GM19438 (cell line): ENCODE data around the gene DNAH11.

Experiments
- ATAC-seq: cut with Tn5 transposase; IDR thresholded peaks from one replicate; pipeline ENCODE4 v1.9.1; 2021; ENCODE audit warnings: low read depth; ENCODE audit not compliant: unreplicated experiment

The DNAH11 gene

DNA sequence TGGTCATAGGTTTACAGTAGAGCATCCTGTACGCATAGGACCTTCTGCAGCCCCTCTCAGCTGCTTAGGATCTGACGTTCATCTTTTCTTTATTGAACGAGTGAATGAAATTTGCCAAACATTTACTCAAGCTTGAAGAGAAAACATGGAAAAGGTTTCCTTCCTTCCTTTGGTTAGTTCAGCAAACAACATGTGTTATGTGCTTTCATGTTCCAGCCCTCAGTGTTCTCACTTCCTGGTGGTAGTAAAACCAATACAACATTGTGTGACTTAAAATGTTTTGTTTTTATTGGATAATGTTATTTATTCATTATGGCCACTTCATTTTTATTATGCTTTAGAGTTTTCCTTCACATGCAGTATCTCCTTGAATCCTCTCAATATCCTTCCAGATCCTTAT, 404.2 kb downstream of the DNAH11 start:
- no peak for ATAC-seq

DNA sequence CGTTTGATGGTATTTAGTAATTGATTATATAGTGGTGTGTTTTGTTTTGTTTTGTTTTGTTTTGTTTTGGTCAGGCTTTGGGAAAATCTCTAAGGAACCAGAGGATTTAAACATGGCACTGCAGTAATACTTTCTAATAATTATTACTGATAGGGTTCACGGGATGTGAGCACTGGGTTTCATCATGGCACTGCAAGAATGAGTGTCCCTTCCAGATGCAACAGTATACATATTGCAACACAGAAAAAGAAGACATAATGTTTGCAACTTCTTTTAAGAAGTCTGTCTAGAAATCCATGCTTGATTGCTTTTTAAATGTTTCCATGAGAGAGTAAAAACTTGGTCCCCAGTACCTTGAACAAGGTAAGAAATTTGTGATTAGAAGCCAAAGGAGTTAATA, 405.1 kb downstream of the DNAH11 start:
- no peak for ATAC-seq

DNA sequence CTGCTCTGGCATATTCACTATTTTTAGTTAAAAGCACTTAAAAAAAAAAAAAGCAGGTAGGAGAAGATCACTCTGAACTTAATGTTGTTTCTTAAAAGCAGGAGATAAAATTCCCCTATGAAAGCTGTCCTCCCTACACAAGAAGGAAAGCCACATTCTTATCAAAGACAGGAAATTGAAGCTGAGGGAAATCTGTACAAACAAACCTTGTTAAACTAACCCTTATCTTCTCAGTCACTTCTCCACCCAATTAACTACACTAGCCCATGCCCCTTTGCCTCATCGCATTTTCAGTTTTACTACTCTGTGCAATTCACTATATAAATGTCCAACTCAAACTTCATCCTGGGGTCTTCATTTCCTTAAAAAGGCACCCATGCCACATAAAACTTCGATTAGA, 405.5 kb downstream of the DNAH11 start:
- no peak for ATAC-seq

DNA sequence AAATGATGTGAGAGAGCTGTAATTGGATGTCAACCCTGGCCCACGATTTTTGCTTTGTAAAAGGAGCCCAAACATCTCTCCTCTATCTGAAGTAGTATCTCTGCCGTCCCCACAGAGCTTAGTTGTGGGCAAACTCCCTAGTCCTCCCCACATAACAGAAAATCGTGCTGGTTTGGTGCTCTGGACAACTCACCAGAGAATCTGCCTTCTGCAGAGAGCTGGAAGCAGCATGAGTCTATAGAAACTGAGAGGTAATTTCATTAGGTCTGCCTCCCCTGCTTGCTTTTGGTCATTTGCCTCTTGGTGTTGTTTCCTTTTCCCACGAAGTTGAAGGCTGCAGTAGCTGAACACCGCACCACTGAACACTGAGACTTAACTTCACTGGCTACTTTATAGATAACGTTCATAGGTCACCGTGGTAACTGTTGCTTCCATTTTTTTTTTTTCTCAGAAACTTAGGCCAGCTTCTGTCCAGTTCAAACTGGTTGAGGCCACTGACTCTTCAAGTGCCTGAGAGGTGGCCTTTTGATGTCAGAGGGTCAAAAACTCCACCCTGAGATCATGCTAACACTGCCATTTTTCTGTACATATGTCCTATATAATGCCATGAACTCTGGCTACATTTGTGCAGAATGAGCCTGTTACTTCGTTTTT, 406.2 kb downstream of the DNAH11 start:
- no peak for ATAC-seq
